Measurements from ENCODE around the gene GRB10.
"Not testable (repeated sequence)": the region's sequence is repeated elsewhere in the genome, so short reads cannot be mapped to it uniquely, and the experiment has no call there.

Gene GRB10

GRCh38 chr7:50738932-50739331 lies 43.8 kb downstream of the GRB10 start:
- DNase-seq, result no peak

GRCh38 chr7:50735836-50736235 lies 46.9 kb downstream of the GRB10 start:
- not testable (repeated sequence) for DNase-seq

DNA sequence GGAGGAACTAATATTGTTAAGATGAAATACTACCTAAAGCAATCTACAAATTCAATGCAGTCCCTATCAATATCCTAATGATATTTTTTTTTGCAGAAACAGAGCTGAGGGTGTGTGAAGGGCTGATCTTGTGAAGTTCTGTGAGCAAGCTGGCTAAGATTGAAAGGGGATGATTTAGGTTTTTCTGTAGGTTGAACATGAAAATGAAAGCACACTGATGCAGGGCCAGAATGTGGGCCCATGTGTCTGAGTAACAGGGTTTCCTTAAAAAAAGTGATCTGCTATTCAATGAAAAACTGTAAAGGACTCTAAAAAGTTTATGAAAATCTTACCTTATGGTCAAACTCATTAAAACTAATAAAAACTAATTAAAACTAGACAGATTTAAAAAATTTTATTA lies 47.4 kb downstream of the GRB10 start:
- no peak for DNase-seq

DNA sequence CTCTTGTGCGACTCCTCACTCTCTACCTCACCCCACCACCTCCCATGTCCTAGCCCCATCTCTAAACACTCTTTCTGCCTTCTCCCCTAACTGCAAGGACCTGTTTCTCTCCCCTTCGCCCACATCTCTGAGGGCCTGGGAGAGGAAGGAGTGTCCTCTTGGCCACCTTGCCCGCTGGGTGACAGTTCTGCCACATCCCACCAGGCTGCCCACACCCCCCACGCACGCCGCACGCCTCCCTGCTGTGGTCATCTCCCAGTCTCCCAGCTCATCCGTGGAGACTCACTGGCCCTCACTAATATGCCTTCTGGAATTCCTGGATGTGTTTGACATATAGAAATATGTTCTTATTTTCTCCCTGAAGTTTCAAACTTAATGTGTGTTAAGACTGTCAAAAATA lies 48.5 kb downstream of the GRB10 start:
- DNase-seq, result no peak

DNA sequence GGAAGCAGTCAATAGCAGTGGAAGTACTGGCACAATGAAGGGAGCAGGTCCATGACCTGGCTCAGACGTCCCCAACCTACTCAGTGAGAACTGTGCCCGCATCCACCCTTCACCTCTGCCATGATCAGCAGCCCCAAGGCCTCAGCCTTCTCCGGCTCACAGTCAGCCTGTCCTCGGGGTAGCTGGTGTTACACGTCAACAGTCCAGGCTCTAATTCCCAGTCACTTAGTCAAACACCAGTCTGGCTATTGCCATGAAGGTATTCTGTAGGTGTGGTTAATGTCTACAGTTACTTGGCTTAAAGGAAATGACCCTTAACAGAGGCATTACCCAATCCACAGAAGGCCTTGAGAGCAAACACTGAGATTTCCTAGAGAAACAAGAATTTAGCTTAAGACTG lies 49.1 kb downstream of the GRB10 start:
- no peak for DNase-seq

DNA sequence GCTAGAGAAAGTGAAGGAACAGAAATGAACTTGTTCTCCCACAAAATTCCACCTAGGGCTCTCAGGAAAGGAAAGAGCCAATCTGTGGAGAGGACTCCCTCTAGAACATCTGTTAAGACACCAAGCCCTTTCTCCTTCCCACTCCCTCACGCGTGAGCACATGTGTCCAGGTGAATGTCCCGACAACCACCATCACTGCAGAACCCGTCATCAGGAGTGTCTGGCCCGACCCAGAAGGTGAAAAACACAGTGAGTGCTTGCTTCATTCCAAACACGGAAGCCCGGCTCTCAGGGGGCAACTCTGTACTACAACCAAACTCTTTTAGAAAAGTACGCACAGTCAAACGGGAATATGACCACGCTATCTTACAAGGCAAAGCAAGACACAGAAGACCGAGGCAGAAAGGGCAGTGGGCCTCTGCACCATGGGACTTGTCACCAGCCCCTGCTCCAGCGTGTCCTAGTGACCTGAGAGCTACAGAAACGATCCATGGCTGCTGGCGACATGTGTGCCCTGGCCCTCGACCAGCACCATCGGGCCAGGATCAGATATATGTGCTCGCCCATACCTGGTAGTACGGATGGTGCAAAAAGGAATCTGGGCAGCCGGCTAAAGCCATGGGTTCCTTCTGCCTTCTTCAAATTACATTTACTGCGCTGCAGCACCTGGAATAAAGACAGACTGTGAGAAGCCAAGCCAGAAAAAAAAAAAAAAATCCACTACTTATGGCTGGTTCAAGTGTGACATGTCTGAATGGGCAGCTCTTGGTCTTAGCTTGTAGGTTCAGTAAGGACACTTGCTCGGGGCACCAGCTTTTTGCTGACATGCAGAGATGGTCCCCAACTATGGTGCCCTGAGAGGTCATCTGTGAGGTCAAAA lies 50.8 kb downstream of the GRB10 start:
- no peak for DNase-seq

GRCh38 chr7:50730446-50731400 lies 52.0 kb downstream of the GRB10 start:
- DNase-seq, result no peak

- no peak for DNase-seq
These were observed 52.7 kb downstream of the GRB10 start for GRCh38 chr7:50729962-50730361.

DNA sequence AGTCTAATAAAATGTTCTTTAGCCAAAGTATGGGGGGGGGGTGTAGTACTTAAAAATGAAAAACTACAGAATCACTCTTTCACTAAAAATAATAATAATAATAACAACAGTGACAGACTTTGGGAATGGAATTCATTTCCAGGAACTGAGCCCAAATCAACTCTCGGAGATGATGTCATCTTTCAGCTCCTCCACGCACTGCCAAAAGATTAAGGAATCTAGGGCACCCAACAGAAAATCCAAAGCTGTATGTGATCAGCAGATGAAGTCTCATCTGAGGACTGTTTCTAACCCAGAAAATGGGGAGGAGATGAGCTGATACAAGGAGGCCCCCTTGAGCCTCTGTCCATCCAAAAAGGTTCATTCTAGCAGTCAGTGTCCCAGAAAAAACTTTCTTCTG lies 54.5 kb downstream of the GRB10 start:
- DNase-seq, result no peak

DNA sequence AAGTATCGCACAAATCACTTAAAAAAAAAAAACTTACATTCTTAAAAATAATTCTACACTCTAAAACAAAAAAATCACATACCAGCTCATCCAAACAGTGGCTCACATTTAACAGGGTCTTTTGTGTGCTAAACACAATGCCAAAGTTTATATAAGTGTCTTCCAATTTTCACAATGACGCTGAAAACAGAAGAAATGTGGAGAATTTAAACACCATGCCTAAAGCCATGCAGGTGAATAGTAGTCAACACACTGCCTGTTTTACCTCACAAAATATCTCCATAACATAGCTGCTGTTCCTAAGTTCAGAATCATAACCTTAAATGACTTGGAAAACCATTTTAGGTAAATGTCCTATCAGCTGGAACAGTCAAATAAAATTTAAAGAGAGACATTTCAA lies 55.0 kb downstream of the GRB10 start:
- DNase-seq, result no peak

GRCh38 chr7:50727072-50727471 lies 55.6 kb downstream of the GRB10 start:
- DNase-seq, result no peak

DNA sequence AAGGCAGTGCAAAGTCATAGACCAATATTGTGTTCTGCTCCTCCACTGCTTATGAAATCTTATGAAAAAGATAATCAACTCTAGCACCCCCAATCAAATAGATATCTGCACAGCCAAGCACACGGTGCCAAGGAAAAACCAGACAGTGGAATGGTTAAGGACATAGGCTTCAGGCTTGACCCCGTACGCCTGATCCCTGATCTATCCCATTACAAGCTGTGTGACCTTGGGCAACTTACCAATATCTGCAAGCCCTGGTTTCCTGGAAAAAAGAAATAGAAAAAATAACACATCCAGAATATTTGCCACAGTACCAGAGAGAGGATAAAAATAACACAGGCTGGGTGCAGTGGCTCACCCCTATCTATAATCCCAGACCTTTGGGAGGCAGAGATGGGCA lies 56.9 kb downstream of the GRB10 start:
- no peak for DNase-seq

DNA sequence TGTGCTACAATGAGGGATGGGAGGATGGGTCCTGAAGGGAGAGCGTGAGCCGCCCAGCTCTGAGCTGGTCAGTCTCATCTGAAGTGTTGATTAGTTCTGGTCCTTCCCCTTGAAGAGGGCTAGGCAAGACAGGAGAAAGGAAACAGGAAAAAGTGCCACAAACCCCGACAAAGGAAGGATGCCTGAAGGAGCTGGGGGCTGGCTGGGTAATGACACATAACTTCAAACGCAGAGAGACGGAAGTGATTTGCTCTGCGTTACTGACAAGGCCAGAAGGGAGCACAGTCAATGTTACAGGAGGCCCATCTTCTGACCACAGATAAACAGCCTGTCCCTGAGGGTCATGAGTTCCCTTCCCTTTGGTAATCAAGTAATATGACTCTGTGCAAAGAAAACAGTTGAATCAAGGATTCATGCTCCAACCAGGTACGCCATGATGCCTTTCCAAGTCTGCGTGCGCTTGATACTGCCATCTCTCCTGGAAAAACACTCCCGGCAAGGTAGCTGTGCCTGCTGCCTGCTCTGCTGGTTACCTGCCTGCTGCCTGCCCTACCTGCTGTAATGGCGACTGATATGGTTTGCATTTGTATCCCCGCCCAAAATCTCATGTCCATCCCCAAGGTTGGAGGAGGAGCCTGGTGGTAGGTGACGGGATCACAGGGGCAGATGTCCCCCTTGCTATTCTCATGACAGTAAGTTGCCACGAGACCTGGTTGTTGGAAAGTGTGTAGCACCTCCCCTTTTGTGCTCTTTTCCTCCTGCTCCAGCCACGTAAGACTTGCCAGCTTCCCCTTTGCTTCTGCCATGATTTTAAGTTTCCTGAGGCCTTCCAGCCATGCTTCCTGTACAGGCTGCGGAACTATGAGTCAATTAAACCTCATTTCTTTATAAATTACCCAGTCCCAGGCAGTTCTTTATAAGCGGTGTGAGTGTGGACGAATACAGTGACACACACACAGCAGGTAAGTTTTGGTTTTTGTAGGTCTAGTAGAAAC lies 57.9 kb downstream of the GRB10 start:
- DNase-seq, result no peak

- DNase-seq, result no peak
These were observed 58.8 kb downstream of the GRB10 start for GRCh38 chr7:50723888-50724287.

GRCh38 chr7:50723173-50723572 lies 59.5 kb downstream of the GRB10 start:
- DNase-seq, result no peak

DNA sequence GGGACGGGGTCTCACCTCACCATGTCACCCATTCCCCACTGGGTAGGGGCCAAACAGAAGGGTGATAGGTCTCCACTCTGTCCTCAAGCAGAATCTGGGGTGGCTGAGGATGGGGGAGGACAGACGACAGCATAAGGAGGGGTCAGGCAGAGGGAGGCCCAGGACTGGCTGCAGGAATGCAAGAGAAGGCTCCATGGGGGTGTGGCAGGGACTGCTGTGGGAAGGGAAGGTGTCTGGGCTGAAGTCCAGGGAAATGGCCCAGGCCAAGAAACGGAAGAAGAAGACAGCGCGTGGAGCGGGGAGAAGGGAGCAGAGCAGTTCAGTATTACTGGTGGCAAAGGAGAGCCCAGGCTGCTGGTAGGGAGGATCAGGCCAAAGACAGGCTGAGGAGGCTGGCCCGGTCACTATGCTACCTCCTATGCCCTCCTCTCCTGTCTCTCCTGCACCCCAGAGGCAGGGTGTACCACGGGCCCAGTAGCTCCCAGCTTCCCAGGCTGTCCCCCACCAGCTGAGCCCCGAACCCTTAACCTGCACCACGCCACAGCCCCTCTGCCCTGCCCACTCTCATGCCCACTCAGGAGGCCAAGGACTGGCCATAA lies 60.9 kb downstream of the GRB10 start:
- no peak for DNase-seq

DNA sequence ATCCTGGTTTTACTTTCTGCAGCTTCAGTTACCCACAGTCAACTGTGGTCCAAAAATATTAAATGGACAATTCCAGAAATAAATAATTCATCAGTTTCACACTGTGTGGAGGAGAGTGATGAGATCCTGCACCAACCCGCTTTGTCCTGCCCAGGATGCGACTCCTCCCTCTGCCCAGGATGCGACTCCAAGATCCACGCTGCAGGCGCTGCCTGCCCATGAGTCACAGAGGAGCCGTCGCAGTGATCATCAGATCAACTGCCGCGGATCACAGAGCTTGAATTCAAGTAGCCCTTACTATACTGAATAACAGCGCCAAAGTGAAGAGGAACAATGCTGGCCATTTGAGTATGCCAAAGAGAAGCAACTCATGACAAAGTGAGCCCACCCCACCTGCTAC lies 61.5 kb downstream of the GRB10 start:
- no peak for DNase-seq

DNA sequence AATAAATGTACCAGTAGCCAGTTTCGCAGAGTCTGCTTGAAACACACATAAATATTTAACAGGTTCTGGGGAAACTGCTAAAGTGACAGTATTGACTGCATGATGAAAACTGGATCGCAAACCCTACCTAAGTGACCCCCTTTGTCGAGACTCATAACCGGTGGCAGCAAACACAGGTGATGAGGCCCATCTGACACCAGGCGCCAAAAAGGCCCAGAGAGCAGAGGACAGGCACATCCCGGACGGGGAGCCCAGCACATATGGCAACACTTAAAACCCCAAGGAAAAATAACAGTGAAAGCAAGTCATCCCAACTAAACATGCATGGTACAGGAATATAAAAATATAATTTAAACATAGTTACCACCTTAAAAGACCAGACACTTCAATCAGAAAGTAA lies 62.4 kb downstream of the GRB10 start:
- no peak for DNase-seq

DNA sequence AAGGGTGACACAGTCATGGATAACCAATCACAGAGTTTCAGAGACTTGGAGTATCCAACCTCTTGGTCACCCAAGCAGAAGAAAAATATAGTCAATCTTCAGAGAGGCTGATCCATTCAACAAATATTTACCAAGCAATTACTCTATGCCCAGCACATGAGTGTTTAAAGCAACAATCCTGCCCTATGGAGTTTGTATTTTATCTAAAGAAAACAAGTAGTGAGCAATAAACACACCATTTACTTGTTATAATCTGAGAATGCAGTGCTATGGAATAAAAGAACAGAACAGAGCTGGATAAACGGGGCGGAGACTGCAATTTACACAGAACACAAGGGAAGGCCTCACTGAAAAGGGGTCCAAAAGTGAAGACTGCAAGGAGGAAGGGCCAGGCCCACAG lies 63.8 kb downstream of the GRB10 start:
- no peak for DNase-seq

GRCh38 chr7:50718311-50718710 lies 64.4 kb downstream of the GRB10 start:
- no peak for DNase-seq

DNA sequence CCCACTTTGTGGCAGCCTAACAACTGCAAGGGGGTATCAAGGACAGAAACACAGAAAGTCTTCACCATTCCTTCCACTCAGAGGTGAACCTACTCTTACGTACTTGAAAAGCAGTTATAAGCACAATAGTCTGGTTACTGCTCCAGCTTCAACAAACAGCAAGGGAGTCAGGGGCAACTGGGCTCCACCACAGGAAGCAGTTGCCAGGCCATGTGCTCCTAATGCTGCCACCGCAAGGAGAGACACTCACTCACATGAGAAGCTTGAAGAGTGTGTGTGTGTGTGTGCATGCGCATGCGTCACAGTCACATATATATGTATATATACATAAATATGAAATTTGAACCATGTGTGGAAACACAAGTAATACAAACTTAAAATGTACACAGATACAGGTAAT lies 65.5 kb downstream of the GRB10 start:
- DNase-seq, result no peak

DNA sequence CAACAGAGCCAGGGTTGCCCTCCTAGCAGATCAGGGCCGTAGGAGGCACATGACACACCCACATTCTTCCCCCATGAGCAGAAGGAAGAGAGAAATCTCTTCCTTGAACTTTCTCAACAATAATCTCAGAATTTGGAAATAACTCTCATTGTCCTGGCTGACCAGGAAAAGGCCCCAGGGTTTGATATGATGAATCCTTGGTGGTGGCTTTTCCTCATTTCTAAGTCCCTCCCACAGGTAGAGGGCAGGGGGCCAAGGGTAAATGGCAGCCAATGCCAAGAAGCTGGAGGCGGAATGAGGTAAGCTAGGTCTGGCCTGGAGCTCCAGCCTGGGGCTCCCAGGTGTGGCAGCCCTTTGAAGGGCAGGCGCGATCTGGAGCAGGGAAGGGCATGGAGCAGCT lies 67.8 kb downstream of the GRB10 start:
- DNase-seq, result no peak

Data from activated CD4-positive, alpha-beta T cell treated with anti-CD3 and anti-CD28 coated beads, Interleukin-10, Interleukin-2, amounts not matched to agents 100 ng/mL and 50 ng/mL, durations not matched to agents 16 hours and 8 hours (primary cell).